Heart left ventricle (tissue), 16 donors: ENCODE measurements around the gene CEP85L. TPM values are rescaled to one million over a fixed set of nuclear protein-coding genes. Genes with fewer than 3 reads are reported as not detected.

Experiments used
- ATAC-seq, 4 donors: fragments of 200-7000 bp; cut with Tn5 transposase; one replicate each; pipeline ENCODE4 v1.9.1; 2020 to 2022; ENCODE audit warnings: moderate library complexity in 4 of 4, mild to moderate bottlenecking in 3 of 4, moderate number of reproducible peaks in 1 of 4
- DNase-seq, 5 donors: peaks; one replicate each; pipeline ENCODE4 v3.0.0-alpha.2; 2020
- H3K27ac ChIP-seq, 12 donors: fragments of 200-600 bp; sonication (generic) in 4 of 12; one replicate each; pipeline versions ENCODE4 v1.5.0 to v1.8.0; 2016 to 2022; ENCODE audit warnings: mild to moderate bottlenecking in 2 of 12
- H3K27me3 ChIP-seq, 9 donors: fragments of 200-600 bp; sonication (generic) in 2 of 9; one replicate each; pipeline versions ENCODE4 v1.5.1 to v1.8.0; 2016 to 2022; ENCODE audit warnings: mild to moderate bottlenecking in 3 of 9
- H3K36me3 ChIP-seq, 9 donors: fragments of 200-600 bp; sonication (generic) in 2 of 9; one replicate each; pipeline versions ENCODE4 v1.5.0 to v1.8.0; 2018 to 2022; ENCODE audit warnings: mild to moderate bottlenecking in 2 of 9
- H3K4me1 ChIP-seq, 12 donors: fragments of 200-600 bp; sonication (generic) in 4 of 12; one replicate each; pipeline versions ENCODE4 v1.5.0 to v1.8.0; 2016 to 2022; ENCODE audit warnings: mild to moderate bottlenecking in 3 of 12
- H3K4me3 ChIP-seq, 12 donors: fragments of 200-600 bp; sonication (generic) in 4 of 12; one replicate each; pipeline versions ENCODE4 v1.5.0 to v1.8.0; 2017 to 2022; ENCODE audit warnings: mild to moderate bottlenecking in 9 of 12, moderate library complexity in 4 of 12
- H3K9me3 ChIP-seq, 12 donors: fragments of 200-600 bp; sonication (generic) in 4 of 12; one replicate each; pipeline versions ENCODE4 v1.5.0 to v1.8.0; 2016 to 2022; ENCODE audit warnings: mild to moderate bottlenecking in 1 of 12
- POLR2A ChIP-seq, 2 donors: fragments of 450-650 bp; IDR thresholded peaks; one replicate each; pipeline ENCODE4 v1.6.1; 2017; ENCODE audit warnings: antibody characterized with exemption in 2 of 2, mild to moderate bottlenecking in 2 of 2, moderate library complexity in 2 of 2
- WGBS, 4 donors: extraction: QIAGEN DNeasy Blood & Tissue Kit in 2 of 4; methylation state at CpG; one replicate each; pipeline versions ENCODE4 v1.1.5 to v1.1.7; 2013 to 2018; 5-methylcytosine and 5-hydroxymethylcytosine counted together
- intact Hi-C, 10 donors: fragments of 100-400 bp; cut with DNase I; formaldehyde crosslinking; loops; one replicate each; pipeline versions ENCODE4 v1.11.1 to v1.14.2; 2022
- polyA plus RNA-seq, 2 donors: library from polyadenylated mRNA; stranded (reverse); fragments of 200-250 nt; gene quantifications; one replicate each; pipeline ENCODE4 v1.2.3, GENCODE V29; 2013
- total RNA-seq, 9 donors: library from RNA; depleted of rRNA in 2 of 9; stranded (reverse); fragments of >200 nt in 2 of 9; fragmentation: NEBNext Ultra II Directional in 3 of 9; extraction: Animal tissue kit (Norgen Biotek cat#: 25700) in 3 of 9; gene quantifications; one replicate each; pipeline versions ENCODE4 v1.1.0 to v1.2.4, GENCODE V29; 2016 to 2023
- TF ChIP-seq, protein P1 (sequence below), 12 donors: fragments of 200-600 bp; sonication (generic) in 4 of 12; IDR thresholded peaks; one replicate each; pipeline versions ENCODE4 v1.5.0 to v1.8.0; 2018 to 2022; ENCODE audit warnings: antibody characterized with exemption in 12 of 12, mild to moderate bottlenecking in 5 of 12
- donor health status: ischemic (EF 13 %, LVEDD 7.1; RV severe dilation, severe dysfunction).
- donor health status: healthy with polysubstance abuse.
- donor health status: DM: no; HTN: yes; CAD: no.
- donor health status: DM: no; HTN: no; CAD: no.
- donor health status: ischemic (EF 25% LVEDD 6.9; RV normal size, moderate dysfunction).
- donor health status: ischemic (EF 25% LVEDD 5.7; RV mildly dilated, moderate dysfunction).
- donor health status: healthy.
- donor health status: DM: yes; HTN: yes; CAD: no.
- donor health status: ischemic (EF 35%, LVEDD 5.7; RV mildly dilated, moderate dysfunction).
- donor health status: nonischemic (EF 11% LVEDD 7.7; RV severe dilation, severe dysfunction).
- donor health status: DM: yes; HTN: yes; CAD: no.
- donor health status: PGD.
- donor health status: ischemic (EF 29% LVEDD 5.4; RV normal size, mild dysfunction).
- donor health status: nonischemic (EF 23%, LVEDD 6.1; RV moderate dilation, normal function).

The CEP85L gene
- total and polyA plus RNA-seq, 11 donors = 1.9 to 14.4 (median 7.6) TPM

DNA sequence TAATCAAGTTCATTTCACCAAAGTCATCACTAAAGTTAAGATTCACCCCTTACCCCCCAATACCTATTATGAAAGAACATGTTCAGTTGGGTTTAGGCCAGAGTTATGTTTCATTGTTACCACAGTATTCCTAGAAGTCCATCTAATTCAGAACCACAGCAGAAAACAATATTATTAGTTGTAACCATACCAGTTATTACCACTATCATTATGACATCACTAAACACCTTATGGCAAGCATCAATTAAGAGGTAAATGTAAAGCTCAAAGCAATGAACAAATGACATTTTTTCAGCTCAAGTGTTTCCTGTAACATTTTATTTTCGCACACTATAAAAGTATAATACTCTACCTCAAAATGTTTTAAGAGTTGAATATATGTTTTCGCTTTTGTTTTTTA lies 4.4 kb downstream of the CEP85L start:
- no peaks in the 10 kb centered on the region for H3K9me3 ChIP-seq
- no peak overlapping the region for H3K27ac ChIP-seq
- H3K36me3 ChIP-seq = no peaks in the 10 kb centered on the region
- intact Hi-C loops = no loop called here
- TF ChIP-seq, protein P1, sequence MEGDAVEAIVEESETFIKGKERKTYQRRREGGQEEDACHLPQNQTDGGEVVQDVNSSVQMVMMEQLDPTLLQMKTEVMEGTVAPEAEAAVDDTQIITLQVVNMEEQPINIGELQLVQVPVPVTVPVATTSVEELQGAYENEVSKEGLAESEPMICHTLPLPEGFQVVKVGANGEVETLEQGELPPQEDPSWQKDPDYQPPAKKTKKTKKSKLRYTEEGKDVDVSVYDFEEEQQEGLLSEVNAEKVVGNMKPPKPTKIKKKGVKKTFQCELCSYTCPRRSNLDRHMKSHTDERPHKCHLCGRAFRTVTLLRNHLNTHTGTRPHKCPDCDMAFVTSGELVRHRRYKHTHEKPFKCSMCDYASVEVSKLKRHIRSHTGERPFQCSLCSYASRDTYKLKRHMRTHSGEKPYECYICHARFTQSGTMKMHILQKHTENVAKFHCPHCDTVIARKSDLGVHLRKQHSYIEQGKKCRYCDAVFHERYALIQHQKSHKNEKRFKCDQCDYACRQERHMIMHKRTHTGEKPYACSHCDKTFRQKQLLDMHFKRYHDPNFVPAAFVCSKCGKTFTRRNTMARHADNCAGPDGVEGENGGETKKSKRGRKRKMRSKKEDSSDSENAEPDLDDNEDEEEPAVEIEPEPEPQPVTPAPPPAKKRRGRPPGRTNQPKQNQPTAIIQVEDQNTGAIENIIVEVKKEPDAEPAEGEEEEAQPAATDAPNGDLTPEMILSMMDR (IDR thresholded peaks at IDR 0.05) = no peak
- TF ChIP-seq POLR2A (IDR thresholded peaks at IDR 0.05) = no peak
- peaks cover 5 to 37% (median 20%) of the 10 kb centered on the region in 12 donors for H3K4me1 ChIP-seq
- 96 to 99% (median 99%) methylated on average over 2 of the region's 2 CpGs for WGBS, 4 donors
- no peaks in the 10 kb centered on the region for H3K27me3 ChIP-seq
- H3K4me3 ChIP-seq = no peak overlapping the region
- ATAC-seq = no peak
- no peak for DNase-seq

DNA sequence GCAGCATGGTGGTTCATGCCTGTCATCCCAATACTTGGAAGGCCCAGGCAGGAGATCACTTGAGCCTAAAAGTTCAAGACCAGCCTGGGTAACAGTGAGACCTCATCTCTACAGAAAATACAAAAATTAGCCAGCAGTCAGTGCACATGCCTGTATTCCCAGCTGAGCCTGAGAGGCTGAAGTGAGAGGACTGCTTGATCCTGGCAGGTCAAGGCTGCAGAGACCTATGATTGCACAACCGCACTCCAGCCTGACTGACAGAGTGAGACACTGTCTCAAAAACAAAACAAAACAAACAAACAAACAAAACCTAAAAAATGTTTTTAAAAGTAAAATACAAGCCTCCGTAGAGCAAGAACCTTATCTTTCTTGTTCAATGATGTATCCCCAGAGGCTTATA lies 6.0 kb downstream of the CEP85L start:
- Histone ChIP-seq H3K4me3 (no peak overlapping the region), H3K9me3 (no peaks in the 10 kb centered on the region), H3K36me3 (no peaks in the 10 kb centered on the region), H3K27ac (no peak overlapping the region), H3K27me3 (no peaks in the 10 kb centered on the region), H3K4me1 (peaks cover 5 to 45% (median 22%) of the 10 kb centered on the region in 12 donors)
- 71 to 84% (median 82%) methylated on average over 2 of the region's 2 CpGs for WGBS, 4 donors
- no peak for TF ChIP-seq POLR2A (IDR thresholded peaks at IDR 0.05)
- TF ChIP-seq, protein P1 (IDR thresholded peaks at IDR 0.05) = no peak
- ATAC-seq = no peak
- no peak for DNase-seq
- intact Hi-C loops = no loop called here

DNA sequence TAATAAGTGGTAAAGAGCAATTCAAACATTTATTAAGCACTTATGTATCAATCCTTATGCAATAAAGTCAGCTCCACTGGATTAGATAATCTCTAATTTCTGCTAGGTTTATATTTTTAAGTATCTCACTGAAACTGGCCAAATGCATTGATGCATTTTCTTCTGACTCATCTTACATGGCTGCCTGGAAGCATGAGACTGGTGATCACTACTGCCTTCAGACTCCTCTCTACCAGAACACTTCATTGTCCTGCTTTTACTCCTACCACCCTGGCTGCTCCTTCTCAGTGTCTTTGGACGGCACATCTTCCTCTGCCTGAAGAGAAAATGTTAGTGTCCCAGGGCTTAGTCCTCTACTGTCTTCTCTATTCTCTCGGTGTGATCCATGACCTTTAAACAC lies 7.4 kb downstream of the CEP85L start:
- TF ChIP-seq, protein P1 (IDR thresholded peaks at IDR 0.05) = no peak
- no peak for TF ChIP-seq POLR2A (IDR thresholded peaks at IDR 0.05)
- peaks cover 0 to 44% (median 16%) of the 10 kb centered on the region in 12 donors for H3K4me1 ChIP-seq
- no peak overlapping the region for H3K27ac ChIP-seq
- no peaks in the 10 kb centered on the region for H3K27me3 ChIP-seq
- no peak overlapping the region for H3K4me3 ChIP-seq
- DNase-seq (no peak), ATAC-seq (no peak)
- H3K9me3 ChIP-seq = no peaks in the 10 kb centered on the region
- intact Hi-C loops = no loop called here
- no peaks in the 10 kb centered on the region for H3K36me3 ChIP-seq
- 90 to 98% (median 96%) methylated on average over 2 of the region's 2 CpGs for WGBS, 4 donors

DNA sequence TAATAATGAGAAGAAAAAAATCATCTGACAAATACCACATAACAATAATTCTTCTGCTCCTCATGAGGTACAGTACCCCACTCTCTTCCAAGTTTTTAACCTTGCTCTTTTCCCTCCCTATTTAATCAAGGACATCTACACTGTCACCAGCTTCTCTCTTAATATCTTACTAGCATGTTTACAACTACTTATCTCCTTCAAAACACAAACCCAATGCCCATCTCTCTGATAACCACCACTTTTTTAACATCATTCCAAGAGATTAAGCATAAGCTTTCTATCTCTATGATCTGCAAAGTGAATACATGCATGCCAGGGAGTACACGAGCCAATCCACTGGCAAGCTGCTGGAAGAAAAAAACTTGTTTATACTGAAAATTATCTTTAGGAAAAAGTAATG lies 10.3 kb downstream of the CEP85L start:
- no peak for TF ChIP-seq POLR2A (IDR thresholded peaks at IDR 0.05)
- TF ChIP-seq, protein P1 (IDR thresholded peaks at IDR 0.05) = no peak
- Histone ChIP-seq H3K27ac (no peak overlapping the region), H3K4me3 (no peak overlapping the region), H3K27me3 (no peaks in the 10 kb centered on the region), H3K4me1 (peaks cover 0 to 52% (median 14%) of the 10 kb centered on the region in 12 donors), H3K36me3 (no peaks in the 10 kb centered on the region), H3K9me3 (peaks cover 0 to 7% (median 0%) of the 10 kb centered on the region in 12 donors)
- ATAC-seq = no peak
- intact Hi-C loops = no loop called here
- no peak for DNase-seq
- WGBS, 4 donors = 74 to 81% (median 77%) methylated on average over 1 of the region's 1 CpG
